Progenitor cell of endocrine pancreas (in vitro differentiated cells): ENCODE data around the gene LPAR1. TPM values are rescaled to one million over a fixed set of nuclear protein-coding genes. Genes with fewer than 3 reads are reported as not detected.
A peak's percentile ranks its signal among the peaks of the same experiment; 100 is the strongest.
"Not testable (repeated sequence)": the region's sequence is repeated elsewhere in the genome, so short reads cannot be mapped to it uniquely, and the experiment has no call there.

Source experiments
- DNase-seq: peaks from one replicate; pipeline ENCODE4 v3.0.0; 2021; ENCODE audit warnings: low spot score; ENCODE audit not compliant: unreplicated experiment
- H3K27ac Mint-ChIP-seq: 2 replicates; pipeline ENCODE4 v1.8.0; 2021; ENCODE audit warnings: mild to moderate bottlenecking, moderate library complexity, mixed read lengths
- H3K27me3 Mint-ChIP-seq: 2 replicates; pipeline ENCODE4 v1.8.0; 2021; ENCODE audit warnings: mixed read lengths
- H3K36me3 Mint-ChIP-seq: 2 replicates; pipeline ENCODE4 v1.8.0; 2022; ENCODE audit warnings: mixed read lengths; ENCODE audit not compliant: insufficient read depth
- H3K4me1 Mint-ChIP-seq: 2 replicates; pipeline ENCODE4 v1.8.0; 2021; ENCODE audit warnings: low read depth, mixed read lengths
- H3K4me3 Mint-ChIP-seq: 2 replicates; pipeline ENCODE4 v1.8.0; 2021; ENCODE audit warnings: low read depth, mild to moderate bottlenecking, moderate library complexity, mixed read lengths
- H3K9me3 Mint-ChIP-seq: 2 replicates; pipeline ENCODE4 v1.8.0; 2021; ENCODE audit warnings: low read depth, mixed read lengths
- CTCF ChIP-seq: fragments of 200-600 bp; sonication (generic); IDR thresholded peaks from one replicate; pipeline ENCODE4 v1.5.0; 2021; ENCODE audit warnings: antibody characterized with exemption, mild to moderate bottlenecking; ENCODE audit not compliant: unreplicated experiment
- total RNA-seq: library from RNA; stranded (reverse); gene quantifications from 2 replicates; pipeline ENCODE4 v1.2.1, GENCODE V29; 2021

LPAR1 gene
- total RNA-seq, 1 donor from 2014 or later, result 17.4 TPM

- no peaks in the 10 kb centered on the region for H3K27me3 Mint-ChIP-seq
- peaks cover 4% of the 10 kb centered on the region for H3K4me1 Mint-ChIP-seq
- peaks cover 5% of the 10 kb centered on the region for H3K9me3 Mint-ChIP-seq
- no peak overlapping the region for H3K4me3 Mint-ChIP-seq
- peaks cover 1% of the 10 kb centered on the region for H3K36me3 Mint-ChIP-seq
- DNase-seq, result no peak
- no peak for TF ChIP-seq CTCF
- H3K27ac Mint-ChIP-seq, result no peak overlapping the region
These were observed 202.9 kb downstream of the LPAR1 start for GRCh38 chr9:110835404-110835803.

- TF ChIP-seq CTCF, result no peak
- Mint-ChIP-seq H3K4me1 (peaks cover 4% of the 10 kb centered on the region), H3K9me3 (peaks cover 5% of the 10 kb centered on the region), H3K4me3 (no peak overlapping the region), H3K27me3 (no peaks in the 10 kb centered on the region), H3K36me3 (peaks cover 1% of the 10 kb centered on the region), H3K27ac (no peak overlapping the region)
- no peak for DNase-seq
These were observed 205.3 kb downstream of the LPAR1 start for GRCh38 chr9:110832926-110833325.

- Mint-ChIP-seq H3K27me3 (no peaks in the 10 kb centered on the region), H3K4me1 (peaks cover 2% of the 10 kb centered on the region), H3K9me3 (peaks cover 6% of the 10 kb centered on the region), H3K27ac (no peak overlapping the region), H3K4me3 (no peak overlapping the region), H3K36me3 (peaks cover 1% of the 10 kb centered on the region)
- no peak for DNase-seq
- TF ChIP-seq CTCF, result no peak
These were observed 207.8 kb downstream of the LPAR1 start for GRCh38 chr9:110830495-110830894.

GRCh38 chr9:110828264-110828663 lies 210.0 kb downstream of the LPAR1 start:
- no peaks in the 10 kb centered on the region for H3K27me3 Mint-ChIP-seq
- peaks cover 1% of the 10 kb centered on the region for H3K36me3 Mint-ChIP-seq
- H3K4me1 Mint-ChIP-seq, result peaks cover 2% of the 10 kb centered on the region
- H3K27ac Mint-ChIP-seq, result no peak overlapping the region
- H3K4me3 Mint-ChIP-seq, result no peak overlapping the region
- H3K9me3 Mint-ChIP-seq, result peaks cover 15% of the 10 kb centered on the region
- no peak for DNase-seq
- TF ChIP-seq CTCF, result no peak

GRCh38 chr9:110826400-110826799 lies 211.9 kb downstream of the LPAR1 start:
- not testable (repeated sequence) for H3K27ac Mint-ChIP-seq, H3K27me3 Mint-ChIP-seq, H3K4me3 Mint-ChIP-seq, DNase-seq, H3K36me3 Mint-ChIP-seq, H3K4me1 Mint-ChIP-seq
- peaks cover 18% of the 10 kb centered on the region for H3K9me3 Mint-ChIP-seq

- no peak for TF ChIP-seq CTCF
- no peaks in the 10 kb centered on the region for H3K27me3 Mint-ChIP-seq
- DNase-seq, result no peak
- no peak overlapping the region for H3K4me3 Mint-ChIP-seq
- H3K9me3 Mint-ChIP-seq, result peaks cover 18% of the 10 kb centered on the region
- no peak overlapping the region for H3K27ac Mint-ChIP-seq
- no peaks in the 10 kb centered on the region for H3K4me1 Mint-ChIP-seq
- peaks cover 1% of the 10 kb centered on the region for H3K36me3 Mint-ChIP-seq
These were observed 212.3 kb downstream of the LPAR1 start for GRCh38 chr9:110825950-110826349.

GRCh38 chr9:110825129-110825528 lies 213.1 kb downstream of the LPAR1 start:
- not testable (repeated sequence) for H3K27me3 Mint-ChIP-seq, H3K36me3 Mint-ChIP-seq, H3K4me3 Mint-ChIP-seq, DNase-seq, H3K4me1 Mint-ChIP-seq
- Mint-ChIP-seq H3K27ac (peak overlapping the region; percentile 34), H3K9me3 (peaks cover 18% of the 10 kb centered on the region)
